Medulla oblongata (tissue), 1 donor: ENCODE results near the gene GPSM1.

Source experiments
- DNase-seq: peaks from one replicate; pipeline ENCODE4 v3.0.0-alpha.2; 2015; ENCODE audit errors: extremely low spot score

Gene GPSM1

GRCh38 chr9:136304456-136304855, 22.9 kb upstream of the GPSM1 start:
- DNase-seq = no peak

- DNase-seq = no peak
Measured at GRCh38 chr9:136304981-136305380, 22.4 kb upstream of the GPSM1 start.

- DNase-seq = no peak
Measured at GRCh38 chr9:136305804-136306203, 21.5 kb upstream of the GPSM1 start.

- no peak for DNase-seq
Measured at GRCh38 chr9:136306211-136307208, 20.8 kb upstream of the GPSM1 start.

- DNase-seq = no peak
Measured at GRCh38 chr9:136307215-136307750, 20.1 kb upstream of the GPSM1 start.

- no peak for DNase-seq
Measured at GRCh38 chr9:136308006-136308701, 19.2 kb upstream of the GPSM1 start.

- no peak for DNase-seq
Measured at GRCh38 chr9:136308702-136309053, 18.7 kb upstream of the GPSM1 start.

- DNase-seq = no peak
Measured at GRCh38 chr9:136309101-136309801, 18.1 kb upstream of the GPSM1 start.

- DNase-seq = no peak
Measured at GRCh38 chr9:136309806-136310220, 17.5 kb upstream of the GPSM1 start.

GRCh38 chr9:136310273-136311030, 16.9 kb upstream of the GPSM1 start:
- no peak for DNase-seq

GRCh38 chr9:136311051-136312008, 16.0 kb upstream of the GPSM1 start:
- no peak for DNase-seq

- DNase-seq = no peak
Measured at GRCh38 chr9:136312009-136312375, 15.3 kb upstream of the GPSM1 start.

GRCh38 chr9:136312436-136312835, 14.9 kb upstream of the GPSM1 start:
- peak; percentile 66 for DNase-seq

- DNase-seq = no peak
Measured at GRCh38 chr9:136313111-136314055, 14.0 kb upstream of the GPSM1 start.

GRCh38 chr9:136314056-136314416, 13.3 kb upstream of the GPSM1 start:
- DNase-seq = no peak

- no peak for DNase-seq
Measured at GRCh38 chr9:136314944-136315343, 12.4 kb upstream of the GPSM1 start.

GRCh38 chr9:136316271-136316751, 11.0 kb upstream of the GPSM1 start:
- DNase-seq = no peak

- DNase-seq = no peak
Measured at GRCh38 chr9:136316896-136317676, 10.3 kb upstream of the GPSM1 start.
